Pulmonary artery endothelial cell (primary cell): ENCODE data around the gene ATP6V0A4. TPM values are rescaled to one million over a fixed set of nuclear protein-coding genes. Genes with fewer than 3 reads are reported as not detected.
"Not testable (repeated sequence)": the region's sequence is repeated elsewhere in the genome, so short reads cannot be mapped to it uniquely, and the experiment has no call there.

Experiments used
- DNase-seq: peaks from one replicate; pipeline ENCODE4 v3.0.0-alpha.2; 2011; ENCODE audit warnings: low read depth, low spot score
- total RNA-seq: library from RNA; depleted of rRNA; stranded (reverse); fragments of >200 nt; gene quantifications from 2 replicates; pipeline ENCODE4 v1.2.3, GENCODE V29; 2014

ATP6V0A4 gene
- total RNA-seq, 1 donor from 2014 or later = 0.86 TPM

- no peak for DNase-seq
Measured at GRCh38 chr7:138752518-138753149, 45.4 kb downstream of the ATP6V0A4 start.

DNA sequence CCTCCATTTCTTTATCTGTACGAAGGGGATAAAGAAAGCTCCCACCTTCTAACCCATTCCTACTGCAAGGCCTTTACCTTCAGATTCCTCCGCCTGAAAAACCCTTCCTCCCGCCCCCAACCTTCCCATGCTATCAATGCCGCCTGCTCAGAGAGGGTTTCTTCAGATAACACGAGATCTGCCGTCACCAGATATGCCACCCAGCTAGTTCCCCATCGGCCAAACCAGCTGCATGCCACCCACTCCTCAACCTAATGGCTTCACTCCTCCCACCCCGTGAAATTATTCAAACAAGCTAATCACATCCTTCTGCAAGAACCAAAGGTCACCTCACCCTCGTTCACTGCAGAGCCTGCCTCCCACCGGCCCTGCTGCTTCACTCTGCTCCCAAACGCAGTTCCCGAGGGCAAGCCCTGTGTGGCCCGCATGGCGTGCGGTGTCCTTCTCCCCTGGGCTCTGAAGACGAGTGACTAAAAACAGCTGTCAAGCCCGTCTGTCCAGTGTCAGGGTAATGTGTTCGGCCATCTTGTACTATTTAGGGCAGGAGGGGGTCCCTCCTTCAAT, 47.0 kb downstream of the ATP6V0A4 start:
- no peak for DNase-seq

DNA sequence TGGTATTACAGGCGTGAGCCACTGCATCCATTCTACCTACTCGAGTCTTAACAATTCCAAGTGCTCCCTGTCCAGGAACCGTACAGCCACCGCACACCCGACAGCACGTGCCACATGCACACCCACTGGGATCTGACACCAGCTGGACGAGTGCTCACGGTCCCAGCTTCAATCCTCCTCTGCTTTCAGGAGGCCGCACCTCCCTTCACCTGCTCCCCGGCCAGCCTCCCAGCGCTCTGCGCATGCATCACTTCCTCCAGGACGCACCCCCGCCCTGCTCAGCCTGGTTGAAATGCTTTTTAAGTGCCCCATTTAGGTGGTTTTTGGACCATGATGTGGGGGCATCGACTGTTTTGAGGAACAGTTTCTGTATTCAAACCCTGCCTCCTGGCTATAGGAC, 47.5 kb downstream of the ATP6V0A4 start:
- DNase-seq = no peak

DNA sequence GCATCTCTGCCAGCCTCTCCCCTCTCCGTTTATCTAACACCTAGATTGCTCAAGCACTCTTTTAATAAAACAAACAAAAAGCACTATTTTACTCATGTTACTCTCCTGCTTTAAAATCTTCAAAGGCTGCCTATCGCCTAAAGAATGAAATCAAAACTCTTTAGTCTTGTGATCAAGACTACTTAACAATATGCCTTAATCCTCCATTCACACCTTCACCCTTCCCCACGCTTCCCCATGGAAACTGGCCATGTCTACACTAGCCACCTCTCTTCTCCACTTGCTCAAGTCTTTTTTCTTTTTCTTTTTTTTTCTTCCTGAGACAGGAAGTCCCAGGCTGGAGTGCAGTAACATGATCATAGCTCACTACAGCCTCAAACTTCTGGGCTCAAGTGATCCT, 48.0 kb downstream of the ATP6V0A4 start:
- no peak for DNase-seq

DNA sequence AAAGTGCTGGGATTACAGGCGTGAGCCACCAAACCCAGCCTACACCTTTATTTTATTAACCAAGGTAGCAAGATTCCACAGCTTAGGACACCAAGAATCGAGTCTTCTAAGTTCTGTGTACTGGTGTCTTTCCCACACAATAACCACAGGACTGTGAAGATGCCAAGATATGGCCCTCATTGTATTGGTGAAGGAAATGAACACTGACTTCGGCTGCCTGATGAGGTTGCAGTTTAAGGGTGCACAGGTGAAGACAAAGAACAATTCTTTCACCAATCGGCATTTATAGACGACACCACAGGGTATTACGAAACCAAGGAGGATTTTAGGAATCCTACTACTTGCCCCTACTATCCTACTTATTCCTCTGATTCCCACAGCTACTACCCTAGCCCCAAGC, 49.3 kb downstream of the ATP6V0A4 start:
- DNase-seq = no peak

DNA sequence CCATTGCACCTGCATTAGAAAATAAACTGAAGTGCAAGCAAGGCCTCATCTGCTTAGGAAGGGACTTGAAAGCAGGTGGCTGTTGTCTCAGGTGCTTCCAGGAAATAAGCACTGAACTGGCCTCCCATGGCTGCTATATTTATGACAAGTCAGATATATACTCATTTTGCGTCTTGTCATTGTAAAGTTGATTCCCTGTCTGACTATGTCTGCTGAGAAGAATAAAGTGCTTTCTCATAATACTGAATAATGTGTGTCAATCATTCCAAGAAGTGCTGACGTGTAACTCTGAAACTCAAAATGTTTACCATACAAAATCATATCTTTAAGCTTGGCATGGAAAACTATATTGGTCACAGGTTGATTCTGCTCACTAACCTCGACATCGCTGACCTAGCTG, 51.9 kb downstream of the ATP6V0A4 start:
- DNase-seq = no peak

DNA sequence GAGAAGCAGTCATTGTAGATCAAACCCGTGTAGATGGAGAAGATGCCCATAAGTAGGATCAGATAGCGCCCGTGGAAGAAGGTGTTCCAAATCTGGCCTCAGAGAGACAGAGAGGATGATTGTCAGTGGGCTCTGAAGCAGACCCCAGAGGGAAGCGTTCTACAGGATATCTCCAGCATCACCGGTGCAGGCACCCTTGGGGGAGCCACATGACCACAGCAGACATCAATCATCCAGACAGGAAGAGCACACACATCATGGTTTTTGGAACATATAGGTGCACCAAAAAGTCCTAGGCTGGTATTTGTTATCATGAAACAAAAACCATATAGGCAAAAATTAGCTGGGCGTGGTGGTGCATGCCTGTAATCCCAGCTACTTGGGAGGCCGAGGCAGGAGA, 52.8 kb downstream of the ATP6V0A4 start:
- DNase-seq = no peak

DNA sequence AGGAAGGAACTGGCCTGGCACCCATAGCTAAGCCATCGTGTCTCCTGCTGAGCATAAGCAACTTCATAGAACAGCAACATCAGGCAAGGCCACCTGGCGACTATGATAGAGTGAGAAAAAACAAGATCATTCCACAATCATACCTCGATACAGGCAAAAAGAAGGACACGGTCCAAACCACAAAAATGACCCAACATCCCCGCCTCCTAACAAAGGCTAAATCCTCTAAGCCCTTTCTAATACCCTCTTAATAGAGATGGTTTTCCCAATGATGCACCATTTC, 56.6 kb downstream of the ATP6V0A4 start:
- no peak for DNase-seq

GRCh38 chr7:138739859-138740258, 58.1 kb downstream of the ATP6V0A4 start:
- no peak for DNase-seq

GRCh38 chr7:138738551-138739335, 59.3 kb downstream of the ATP6V0A4 start:
- peak; percentile 66 for DNase-seq

DNA sequence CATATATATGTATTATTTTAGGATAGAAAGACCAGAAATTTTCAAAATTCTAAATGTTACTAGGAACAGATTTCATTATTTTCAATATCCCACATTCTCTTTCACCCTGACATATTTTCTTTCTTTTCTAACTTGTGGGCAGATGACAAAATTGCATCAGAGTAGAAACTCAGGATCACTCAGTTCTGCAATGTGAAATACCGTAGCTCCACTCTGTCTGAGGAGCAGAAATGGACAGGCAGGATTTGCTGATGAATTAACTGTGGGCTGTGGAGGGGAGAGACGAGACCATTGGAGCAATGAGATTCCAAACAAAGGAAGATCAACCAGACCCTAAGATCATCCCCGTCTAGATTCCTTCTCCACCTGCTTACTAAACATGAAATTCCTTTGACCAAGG, 59.9 kb downstream of the ATP6V0A4 start:
- no peak for DNase-seq

GRCh38 chr7:138735399-138735798, 62.6 kb downstream of the ATP6V0A4 start:
- DNase-seq = no peak

- DNase-seq = not testable (repeated sequence)
Measured at GRCh38 chr7:138731733-138732132, 66.3 kb downstream of the ATP6V0A4 start.

DNA sequence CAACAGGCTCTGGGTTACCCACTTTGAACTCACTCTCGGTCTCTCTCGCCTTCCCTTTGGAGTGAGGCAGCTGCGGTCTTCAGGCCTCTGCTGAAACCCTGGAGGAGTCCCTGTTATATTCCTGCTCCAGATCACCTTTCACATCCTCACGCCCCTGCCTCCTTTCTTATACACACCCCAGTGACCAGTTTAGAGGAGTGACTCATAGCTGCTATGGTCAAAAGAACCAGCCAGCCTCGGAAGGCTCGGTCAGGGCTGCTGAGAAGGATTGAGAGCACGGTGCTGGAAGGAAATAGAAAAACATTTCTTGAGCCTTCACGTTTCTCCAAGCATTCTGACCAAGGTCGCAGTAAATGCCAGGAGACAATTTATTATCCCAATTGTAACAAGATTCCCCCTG, 68.6 kb downstream of the ATP6V0A4 start:
- DNase-seq = no peak

GRCh38 chr7:138727336-138728099, 70.5 kb downstream of the ATP6V0A4 start:
- no peak for DNase-seq

- DNase-seq = no peak
Measured at GRCh38 chr7:138726288-138726687, 71.7 kb downstream of the ATP6V0A4 start.

DNA sequence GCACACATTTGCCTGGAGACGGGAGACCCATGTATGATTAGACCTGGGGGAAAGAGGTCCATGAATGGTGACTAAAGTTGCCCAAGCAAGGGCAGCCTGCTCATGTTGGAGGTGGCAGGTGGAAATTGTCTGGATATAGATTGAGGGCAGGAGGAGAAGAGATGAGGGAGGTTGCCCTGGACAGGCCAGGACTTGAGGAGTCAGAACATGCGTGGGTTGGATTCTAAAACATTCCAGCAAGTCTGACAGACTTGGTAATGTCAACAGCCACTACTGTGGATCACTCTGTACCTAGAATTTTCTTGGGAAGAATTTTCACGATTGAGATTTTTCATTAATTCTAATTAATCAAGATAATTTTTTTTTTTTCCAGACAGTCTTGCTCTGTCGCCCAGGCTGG, 77.7 kb downstream of the ATP6V0A4 start:
- no peak for DNase-seq

DNA sequence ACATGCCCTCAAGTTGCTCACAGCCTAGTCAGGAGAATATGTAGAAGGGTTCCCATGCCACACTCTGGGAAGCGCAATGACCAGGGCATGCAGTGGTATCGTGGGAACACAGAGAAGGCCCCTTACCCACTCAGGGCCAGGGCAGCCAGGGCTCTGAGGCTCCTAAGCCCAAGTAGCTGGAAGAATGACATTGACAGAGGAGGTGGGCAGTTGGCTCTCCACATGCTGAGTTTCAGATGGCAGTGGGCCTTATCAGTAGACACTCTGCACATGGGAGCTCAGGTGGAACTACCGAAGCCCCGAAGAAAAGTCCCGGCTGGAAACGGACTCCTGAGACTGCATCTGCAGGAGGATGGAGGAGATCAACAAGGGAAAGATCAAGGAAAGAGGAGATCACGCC, 81.1 kb downstream of the ATP6V0A4 start:
- DNase-seq = no peak

- DNase-seq = no peak
Measured at GRCh38 chr7:138713191-138713590, 84.8 kb downstream of the ATP6V0A4 start.

GRCh38 chr7:138712652-138713051, 85.3 kb downstream of the ATP6V0A4 start:
- no peak for DNase-seq

GRCh38 chr7:138710536-138711385, 87.2 kb downstream of the ATP6V0A4 start:
- DNase-seq = no peak
